GM20431 (cell line): ENCODE measurements around the gene CDH4.

Experiments
- in situ Hi-C: fragments of 300-500 bp; cut with MseI, MboI; formaldehyde crosslinking; loops from one replicate; pipeline ENCODE4 v1.15.0; 2020; ENCODE audit warnings: low sequenced_read_pairs; ENCODE audit not compliant: unreplicated experiment

CDH4 gene

GRCh38 chr20:61810066-61810737 lies 558.1 kb downstream of the CDH4 start:
- in situ Hi-C loops, result no loop called here

GRCh38 chr20:61810738-61811135 lies 558.7 kb downstream of the CDH4 start:
- in situ Hi-C loops, result no loop called here

DNA sequence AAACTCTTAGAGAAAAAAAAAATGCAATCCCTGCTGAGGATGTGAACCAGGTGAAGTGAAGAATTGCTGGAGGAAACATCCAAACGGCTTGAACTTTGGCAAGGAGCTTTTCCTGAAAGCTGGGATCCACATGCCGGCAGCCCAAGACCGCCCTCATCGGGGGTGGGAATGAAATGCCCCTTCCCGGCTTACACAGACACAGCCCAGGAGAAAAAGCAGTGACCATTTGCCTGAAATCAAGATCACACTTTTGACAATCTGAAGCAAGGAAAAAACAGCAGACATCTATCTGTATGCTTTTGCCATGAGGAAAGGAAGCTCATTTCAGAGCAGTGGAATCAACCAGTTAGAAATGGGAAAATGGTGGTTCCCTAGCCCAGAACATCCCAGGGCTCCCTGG lies 559.1 kb downstream of the CDH4 start:
- in situ Hi-C loops, result no loop called here

DNA sequence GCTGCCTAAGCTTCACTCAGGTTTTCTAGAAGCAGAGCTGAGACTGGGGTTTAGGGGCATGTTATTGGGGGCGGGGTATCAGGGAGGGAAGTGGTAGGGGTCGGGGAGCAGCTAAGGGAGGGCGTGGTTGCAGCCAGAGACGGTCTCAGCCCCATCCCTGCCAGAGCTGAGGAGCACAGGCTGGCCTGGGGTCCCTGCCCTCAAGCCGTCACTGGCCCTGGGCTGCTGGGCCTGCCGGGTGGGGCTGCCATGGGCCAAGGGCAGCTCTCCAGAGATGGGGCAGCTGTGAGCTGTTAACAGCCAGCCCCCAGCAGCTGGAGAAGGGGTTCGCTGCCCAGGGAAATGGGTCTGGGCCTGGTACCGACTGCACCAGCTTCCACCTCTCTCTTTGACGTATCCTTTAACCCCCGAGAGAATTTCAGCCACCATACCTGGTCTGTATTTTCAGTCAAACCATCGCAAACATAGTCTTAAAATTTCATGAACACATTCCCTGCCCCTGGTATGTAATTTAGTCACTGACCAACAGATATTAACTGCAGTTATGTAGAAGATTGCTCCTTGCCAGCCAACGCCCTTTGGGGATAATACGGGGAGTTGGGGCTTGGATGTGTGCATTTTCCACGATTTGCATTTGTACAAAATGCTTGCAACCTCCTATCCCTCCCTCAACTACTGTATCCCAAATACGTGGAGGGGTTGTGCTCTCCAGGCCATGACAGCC lies 560.2 kb downstream of the CDH4 start:
- in situ Hi-C loops, result no loop called here

- in situ Hi-C loops, result no loop called here
Observed at GRCh38 chr20:61812845-61813485, 560.9 kb downstream of the CDH4 start.

GRCh38 chr20:61813791-61814190 lies 561.7 kb downstream of the CDH4 start:
- in situ Hi-C loops, result no loop called here

GRCh38 chr20:61814244-61814643 lies 562.2 kb downstream of the CDH4 start:
- in situ Hi-C loops, result no loop called here

DNA sequence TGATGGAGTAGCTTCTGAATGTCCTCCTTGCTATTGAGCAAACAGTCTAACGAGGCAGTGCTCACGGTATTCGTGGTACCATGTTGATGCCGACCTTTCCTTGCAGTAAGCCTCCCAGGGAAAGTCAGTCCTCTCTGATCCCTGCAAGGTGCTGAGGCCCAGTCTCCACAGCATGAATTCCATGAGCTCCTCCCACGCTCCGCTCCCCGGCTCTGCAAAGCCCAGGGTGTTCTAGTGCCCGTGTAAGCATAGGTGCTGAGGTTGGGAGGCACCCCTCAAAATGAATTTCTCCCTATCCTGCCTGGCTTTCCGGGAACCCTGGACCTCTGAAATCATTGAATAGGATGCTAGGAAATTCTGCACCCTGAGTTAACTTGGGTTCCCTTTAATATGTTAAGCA lies 562.7 kb downstream of the CDH4 start:
- in situ Hi-C loops, result no loop called here

GRCh38 chr20:61815176-61815575 lies 563.1 kb downstream of the CDH4 start:
- in situ Hi-C loops, result no loop called here

DNA sequence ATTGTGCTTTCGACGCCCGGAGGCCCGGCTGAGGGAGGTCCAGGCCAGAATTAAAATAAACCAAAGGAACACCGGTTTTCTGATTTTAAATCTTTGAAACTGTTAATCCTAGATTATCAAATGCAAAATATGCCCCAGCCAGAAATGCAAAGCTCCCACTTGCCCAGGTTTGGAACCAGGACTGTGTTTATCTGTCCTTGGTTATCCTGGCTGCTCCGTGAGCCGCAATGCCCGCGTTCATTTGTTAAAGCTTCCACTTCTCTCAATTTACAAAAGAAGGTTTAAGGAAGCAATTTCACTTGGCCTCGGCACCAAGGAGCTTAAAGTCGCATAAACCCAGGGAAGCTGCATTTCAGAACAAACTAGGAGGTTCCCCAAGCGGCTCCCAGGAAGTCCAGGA lies 563.6 kb downstream of the CDH4 start:
- in situ Hi-C loops, result no loop called here

DNA sequence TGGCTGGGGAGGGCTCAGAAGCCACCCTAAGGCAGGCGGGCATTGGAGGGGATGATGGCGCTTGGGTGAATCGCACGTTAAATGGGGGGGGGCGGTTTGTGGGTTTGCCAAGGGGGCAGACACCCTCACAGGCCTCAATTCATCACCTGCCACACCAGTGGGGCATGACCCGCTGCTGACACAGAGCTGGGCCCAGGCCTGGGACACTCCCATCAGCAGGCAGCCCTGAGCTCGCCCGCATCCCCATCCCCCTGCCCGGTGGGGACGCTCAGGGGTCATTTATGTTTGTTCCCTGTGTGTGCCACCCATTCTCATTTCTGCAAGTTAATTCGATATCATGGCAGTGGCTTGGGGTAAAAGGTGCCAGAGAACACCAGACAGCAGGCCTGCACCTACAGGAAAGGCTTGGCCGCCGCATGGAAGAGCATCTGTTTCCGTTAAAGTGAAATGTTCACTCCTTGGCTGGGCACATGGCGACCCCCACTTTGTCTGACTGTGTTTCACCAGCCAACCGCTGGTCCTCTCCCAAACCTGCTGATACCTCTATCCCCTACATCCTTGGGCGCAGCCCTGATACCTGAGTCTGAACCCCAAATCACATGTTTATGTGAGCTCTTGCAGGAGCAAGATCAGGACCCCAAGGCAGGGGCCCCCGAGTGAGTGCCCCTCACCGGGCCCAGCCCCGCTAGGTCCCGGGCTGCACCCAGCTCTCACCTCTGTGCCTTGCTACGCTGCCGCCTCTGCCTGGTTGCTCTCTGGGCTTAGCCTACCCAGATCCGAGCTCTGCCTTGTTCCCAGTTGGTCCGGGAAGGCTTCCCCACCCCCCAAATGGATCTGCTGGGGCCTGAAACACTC lies 564.8 kb downstream of the CDH4 start:
- in situ Hi-C loops, result no loop called here

DNA sequence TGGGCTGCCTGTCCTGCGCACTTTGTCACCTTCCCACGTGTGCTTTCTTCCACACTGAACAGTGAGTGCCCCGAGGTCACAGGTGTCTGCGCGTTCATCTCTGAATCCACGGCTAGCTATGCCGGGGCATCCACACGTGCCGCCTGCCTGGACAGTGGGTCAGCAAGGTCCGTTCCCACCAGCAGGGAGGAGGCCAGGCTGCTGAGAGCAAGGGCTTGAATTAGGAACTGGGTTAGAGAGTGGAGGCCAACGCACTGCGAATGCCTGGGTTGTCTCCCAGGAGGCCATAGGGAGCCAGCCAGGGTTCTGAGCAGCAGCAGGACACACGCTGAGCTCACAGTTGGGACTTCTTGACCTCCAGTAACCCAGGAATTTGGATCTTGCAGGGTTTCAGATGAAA lies 565.5 kb downstream of the CDH4 start:
- in situ Hi-C loops, result no loop called here

- in situ Hi-C loops, result no loop called here
Observed at GRCh38 chr20:61818746-61819573, 566.9 kb downstream of the CDH4 start.

DNA sequence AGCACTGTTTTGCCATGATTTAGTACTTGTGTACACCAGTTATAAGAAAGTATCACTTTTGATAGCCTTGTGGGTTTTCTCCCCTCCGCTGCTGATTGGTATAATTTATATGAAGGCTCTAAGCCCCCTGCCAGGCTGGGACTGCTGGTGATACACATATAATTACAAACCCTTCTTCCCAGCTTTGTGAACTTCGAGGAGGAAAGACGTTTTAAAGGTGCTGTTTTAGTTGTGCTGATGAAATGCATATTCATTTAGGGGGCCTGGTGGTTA lies 567.4 kb downstream of the CDH4 start:
- in situ Hi-C loops, result no loop called here

DNA sequence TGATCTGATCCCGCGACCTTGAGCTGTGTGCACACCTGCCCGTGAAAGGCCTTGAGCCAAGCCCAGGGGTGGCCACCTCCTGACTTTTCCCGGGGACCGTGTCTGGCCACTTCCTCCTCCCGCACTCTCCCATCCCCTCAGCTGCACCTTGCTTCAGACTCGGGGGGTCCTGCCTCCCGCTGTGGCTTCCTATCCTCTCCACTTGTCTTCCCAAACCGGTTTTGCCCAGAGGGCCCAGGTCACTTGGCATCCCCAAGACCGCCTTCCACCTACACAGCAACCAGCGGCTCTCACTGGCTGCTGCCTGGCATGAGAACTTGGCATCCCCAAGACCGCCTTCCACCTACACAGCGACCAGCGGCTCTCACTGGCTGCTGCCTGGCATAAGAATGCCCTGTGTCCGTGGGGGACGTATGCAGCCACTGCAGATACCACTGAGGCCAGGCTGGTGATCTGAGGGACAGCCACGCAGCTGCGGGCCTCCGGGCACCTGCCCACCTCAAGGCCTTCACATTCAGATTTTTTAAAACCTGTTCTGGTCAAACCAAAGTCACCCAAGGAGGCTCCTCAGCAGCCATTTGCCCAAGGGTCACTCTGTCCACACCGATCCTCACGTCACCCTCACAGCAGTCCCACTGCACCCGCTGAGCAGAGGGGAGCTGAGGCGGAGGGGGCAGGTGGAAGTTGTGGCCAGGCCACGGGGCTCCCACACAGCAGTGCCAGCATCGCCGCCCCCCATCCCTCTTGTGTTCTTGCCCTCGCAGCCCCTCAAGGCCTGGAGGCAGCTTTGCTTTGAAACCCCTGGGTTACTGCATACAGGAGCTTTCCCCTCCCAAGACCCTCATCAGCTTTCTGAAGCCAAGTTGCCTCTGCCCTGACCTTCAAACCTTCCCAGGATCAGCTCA lies 568.1 kb downstream of the CDH4 start:
- in situ Hi-C loops, result no loop called here

- in situ Hi-C loops, result no loop called here
Observed at GRCh38 chr20:61821735-61822134, 569.7 kb downstream of the CDH4 start.

GRCh38 chr20:61822396-61822795 lies 570.3 kb downstream of the CDH4 start:
- in situ Hi-C loops, result no loop called here

GRCh38 chr20:61823242-61823641 lies 571.2 kb downstream of the CDH4 start:
- in situ Hi-C loops, result no loop called here

DNA sequence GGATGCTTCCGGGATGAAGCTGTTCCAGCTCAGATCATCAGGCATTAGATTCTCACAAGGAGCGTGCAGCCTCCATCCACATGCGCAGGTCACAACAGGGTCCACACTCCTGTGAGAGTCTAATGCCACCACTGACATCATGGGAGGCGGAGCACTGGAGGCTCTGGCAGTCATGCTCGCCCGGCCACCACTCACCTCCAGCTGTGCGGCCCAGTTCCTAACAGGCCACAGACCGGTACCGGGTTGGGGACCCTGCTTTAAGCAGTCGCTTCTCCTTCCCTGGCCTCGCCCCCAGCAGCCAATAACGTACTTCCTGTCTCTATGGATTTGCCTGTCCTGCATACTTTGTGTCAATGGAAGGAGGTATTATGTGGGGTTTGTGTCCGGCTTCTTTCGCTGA lies 576.8 kb downstream of the CDH4 start:
- in situ Hi-C loops, result no loop called here
